HUDEP-2 (cell line): ENCODE data around the gene CLIP1.
"Not testable (repeated sequence)": the region's sequence is repeated elsewhere in the genome, so short reads cannot be mapped to it uniquely, and the experiment has no call there.

ENCODE experiments used
- DNase-seq, 76 experiments: peaks; one replicate each; lab custom pipeline; 2025; ENCODE audit not compliant: unreplicated experiment in 76 of 76; lab: John Stamatoyannopoulos, UW

CLIP1 gene

GRCh38 chr12:122421821-122422729, at the start of gene CLIP1:
Gene CLIP1, minus strand, starts transcription at chr12:122422669. Its CDS starts 42,217 bp downstream, at chr12:122380452.
- DNase-seq: peak in 32 of 76 experiments; percentile 6 to 44 (median 21)

GRCh38 chr12:122471324-122472226, 49.1 kb upstream of the CLIP1 start:
- DNase-seq: peak in 22 of 76 experiments; percentile 1 to 42 (median 15)

GRCh38 chr12:122470576-122470975, 48.1 kb upstream of the CLIP1 start:
- not testable (repeated sequence) for DNase-seq

- not testable (repeated sequence) for DNase-seq
Measured at GRCh38 chr12:122469856-122470255, 47.4 kb upstream of the CLIP1 start.

- no peak for DNase-seq
Measured at GRCh38 chr12:122467983-122468382, 45.5 kb upstream of the CLIP1 start.

GRCh38 chr12:122464317-122465042, 42.0 kb upstream of the CLIP1 start:
- not testable (repeated sequence) for DNase-seq

- no peak for DNase-seq
Measured at GRCh38 chr12:122460641-122461040, 38.2 kb upstream of the CLIP1 start.

- DNase-seq: no peak
Measured at GRCh38 chr12:122460061-122460460, 37.6 kb upstream of the CLIP1 start.

GRCh38 chr12:122459211-122459610, 36.7 kb upstream of the CLIP1 start:
- DNase-seq: no peak

- no peak for DNase-seq
Measured at GRCh38 chr12:122458105-122459035, 35.9 kb upstream of the CLIP1 start.

GRCh38 chr12:122457627-122458026, 35.2 kb upstream of the CLIP1 start:
- no peak for DNase-seq

- DNase-seq: no peak
Measured at GRCh38 chr12:122454739-122455138, 32.3 kb upstream of the CLIP1 start.

- no peak for DNase-seq
Measured at GRCh38 chr12:122454250-122454721, 31.8 kb upstream of the CLIP1 start.

GRCh38 chr12:122452701-122453285, 30.3 kb upstream of the CLIP1 start:
- no peak for DNase-seq

- DNase-seq: peak in 1 of 76 experiments; percentile 19
Measured at GRCh38 chr12:122449317-122449716, 26.8 kb upstream of the CLIP1 start.

- DNase-seq: not testable (repeated sequence)
Measured at GRCh38 chr12:122447825-122448224, 25.4 kb upstream of the CLIP1 start.

- not testable (repeated sequence) for DNase-seq
Measured at GRCh38 chr12:122446390-122446789, 23.9 kb upstream of the CLIP1 start.

GRCh38 chr12:122444071-122444470, 21.6 kb upstream of the CLIP1 start:
- DNase-seq: not testable (repeated sequence)

- not testable (repeated sequence) for DNase-seq
Measured at GRCh38 chr12:122438822-122439221, 16.4 kb upstream of the CLIP1 start.
